Bronchial epithelial cell (primary cell): ENCODE data around the gene OBP2B. TPM values are rescaled to one million over a fixed set of nuclear protein-coding genes. Genes with fewer than 3 reads are reported as not detected.
"Not testable (repeated sequence)": the region's sequence is repeated elsewhere in the genome, so short reads cannot be mapped to it uniquely, and the experiment has no call there.

Experiments used
- DNase-seq: peaks from one replicate; pipeline ENCODE4 v3.0.0-alpha.2; 2010; ENCODE audit warnings: low read depth
- FAIRE-seq: peaks from 2 replicates; lab custom pipeline; 2011; peaks lifted over from hg19 to GRCh38; lab: Jason Lieb, UNC
- H3K27me3 ChIP-seq: 2 replicates; pipeline ENCODE4 v1.5.1; 2011; ENCODE audit warnings: low read length; ENCODE audit not compliant: control insufficient read depth, insufficient read depth
- H3K36me3 ChIP-seq: 2 replicates; pipeline ENCODE4 v1.5.1; 2011; ENCODE audit warnings: low read length; ENCODE audit not compliant: control insufficient read depth, insufficient read depth
- H3K4me3 ChIP-seq: 2 replicates; pipeline ENCODE4 v1.5.1; 2011; ENCODE audit warnings: mild to moderate bottlenecking, low read depth, low read length, control low read depth
- total RNA-seq: library from RNA; depleted of rRNA; stranded (reverse); fragments of >200 nt; gene quantifications from 2 replicates; pipeline ENCODE4 v1.2.1, GENCODE V29; 2014
- TF ChIP-seq, protein P1 (sequence below): IDR thresholded peaks from 2 replicates; pipeline ENCODE4 v1.5.1; 2011; ENCODE audit warnings: mild to moderate bottlenecking, moderate library complexity, low read length, control low read depth, inconsistent platforms; ENCODE audit not compliant: insufficient read depth, severe bottlenecking

The OBP2B gene
- total RNA-seq, 1 donor from 2014 or later, result not detected

DNA sequence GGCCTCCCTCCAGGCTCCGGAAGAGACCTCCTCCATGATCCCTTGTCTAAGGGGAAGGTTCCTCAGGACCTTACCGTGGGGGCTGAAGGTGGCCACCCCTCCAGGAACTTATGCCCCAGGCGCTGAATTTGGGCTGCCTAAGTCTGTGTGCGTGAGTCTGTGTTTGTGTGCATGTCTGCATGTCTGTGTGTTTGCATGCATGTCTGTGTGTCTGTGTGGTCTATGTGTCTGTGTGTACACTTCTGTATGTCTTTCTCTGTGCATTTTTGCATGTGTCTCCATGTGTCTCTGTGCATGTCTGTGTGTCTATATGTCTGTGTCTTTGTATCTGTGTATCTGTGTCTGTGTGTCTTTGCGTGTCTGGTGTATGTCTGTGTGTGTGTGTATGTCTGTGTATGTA, 45.4 kb upstream of the OBP2B start:
- no peaks in the 10 kb centered on the region for H3K36me3 ChIP-seq
- peak; percentile 7 for FAIRE-seq

DNA sequence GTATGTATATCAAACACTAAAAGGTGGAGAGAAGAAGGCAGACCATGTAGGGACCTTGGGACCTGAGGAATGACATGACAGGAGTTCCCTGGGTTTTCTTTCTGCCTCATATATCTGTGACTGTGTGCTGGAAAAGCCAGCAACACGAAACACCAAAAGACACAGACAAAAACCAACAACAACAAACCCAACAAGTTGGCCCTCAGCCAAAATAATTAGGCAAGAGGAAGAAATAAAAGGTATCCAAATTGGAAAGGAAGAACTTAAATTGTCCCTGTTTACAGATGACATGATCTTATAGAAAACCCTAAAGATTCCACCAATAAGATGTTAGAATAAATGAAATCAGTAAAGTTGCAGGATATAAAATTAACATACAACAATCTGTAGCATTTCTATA, 44.2 kb upstream of the OBP2B start:
- H3K27me3 ChIP-seq, result peaks cover 2% of the 10 kb centered on the region
- TF ChIP-seq, protein P1, sequence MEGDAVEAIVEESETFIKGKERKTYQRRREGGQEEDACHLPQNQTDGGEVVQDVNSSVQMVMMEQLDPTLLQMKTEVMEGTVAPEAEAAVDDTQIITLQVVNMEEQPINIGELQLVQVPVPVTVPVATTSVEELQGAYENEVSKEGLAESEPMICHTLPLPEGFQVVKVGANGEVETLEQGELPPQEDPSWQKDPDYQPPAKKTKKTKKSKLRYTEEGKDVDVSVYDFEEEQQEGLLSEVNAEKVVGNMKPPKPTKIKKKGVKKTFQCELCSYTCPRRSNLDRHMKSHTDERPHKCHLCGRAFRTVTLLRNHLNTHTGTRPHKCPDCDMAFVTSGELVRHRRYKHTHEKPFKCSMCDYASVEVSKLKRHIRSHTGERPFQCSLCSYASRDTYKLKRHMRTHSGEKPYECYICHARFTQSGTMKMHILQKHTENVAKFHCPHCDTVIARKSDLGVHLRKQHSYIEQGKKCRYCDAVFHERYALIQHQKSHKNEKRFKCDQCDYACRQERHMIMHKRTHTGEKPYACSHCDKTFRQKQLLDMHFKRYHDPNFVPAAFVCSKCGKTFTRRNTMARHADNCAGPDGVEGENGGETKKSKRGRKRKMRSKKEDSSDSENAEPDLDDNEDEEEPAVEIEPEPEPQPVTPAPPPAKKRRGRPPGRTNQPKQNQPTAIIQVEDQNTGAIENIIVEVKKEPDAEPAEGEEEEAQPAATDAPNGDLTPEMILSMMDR, result no peak
- FAIRE-seq, result no peak
- H3K4me3 ChIP-seq, result no peak overlapping the region
- no peaks in the 10 kb centered on the region for H3K36me3 ChIP-seq
- DNase-seq, result no peak

More for the DNA sequence above, 45.4 kb upstream of the OBP2B start:
- TF ChIP-seq, protein P1, result no peak
- DNase-seq, result no peak
- H3K4me3 ChIP-seq, result no peak overlapping the region
- H3K27me3 ChIP-seq, result no peaks in the 10 kb centered on the region

DNA sequence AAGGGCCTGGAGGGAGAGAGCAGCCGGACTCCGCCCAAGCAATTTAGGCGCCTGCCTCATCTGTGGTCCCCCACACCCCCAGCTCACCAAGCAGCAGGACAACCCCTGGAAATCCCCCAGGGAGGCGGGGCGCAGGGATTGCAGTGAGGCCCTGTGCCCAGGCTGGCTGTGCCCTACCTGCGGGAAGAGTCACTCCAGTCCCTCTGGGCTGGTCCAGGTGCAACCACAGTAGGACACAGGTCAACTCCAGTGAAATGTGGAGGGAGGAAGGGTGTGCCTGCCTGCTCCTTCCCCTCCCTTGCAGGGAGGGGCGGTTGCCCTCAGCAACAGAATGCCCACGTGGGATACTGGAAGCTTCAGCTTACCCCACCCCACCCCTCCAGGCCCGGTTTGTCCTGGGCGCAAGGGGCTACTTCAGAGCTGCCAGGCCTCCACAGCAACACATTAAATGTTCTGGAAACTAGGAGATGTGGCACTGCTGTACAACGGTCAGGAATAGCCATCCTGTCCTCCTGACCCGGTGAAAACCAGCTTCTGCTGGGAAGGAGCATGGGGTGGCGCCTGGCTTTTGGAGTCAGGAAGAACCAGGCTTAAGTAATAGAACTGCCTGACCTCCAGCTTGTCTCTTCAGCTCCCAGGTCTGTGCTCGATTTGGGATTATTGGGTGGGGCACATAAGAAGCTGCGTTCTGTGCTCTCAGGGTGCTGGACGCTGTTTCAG, 43.4 kb upstream of the OBP2B start:
- FAIRE-seq (peak; percentile 43), DNase-seq (peak; percentile 27)
- Histone ChIP-seq H3K27me3 (peaks cover 2% of the 10 kb centered on the region), H3K36me3 (no peaks in the 10 kb centered on the region), H3K4me3 (no peak overlapping the region)
- TF ChIP-seq, protein P1, result no peak

DNA sequence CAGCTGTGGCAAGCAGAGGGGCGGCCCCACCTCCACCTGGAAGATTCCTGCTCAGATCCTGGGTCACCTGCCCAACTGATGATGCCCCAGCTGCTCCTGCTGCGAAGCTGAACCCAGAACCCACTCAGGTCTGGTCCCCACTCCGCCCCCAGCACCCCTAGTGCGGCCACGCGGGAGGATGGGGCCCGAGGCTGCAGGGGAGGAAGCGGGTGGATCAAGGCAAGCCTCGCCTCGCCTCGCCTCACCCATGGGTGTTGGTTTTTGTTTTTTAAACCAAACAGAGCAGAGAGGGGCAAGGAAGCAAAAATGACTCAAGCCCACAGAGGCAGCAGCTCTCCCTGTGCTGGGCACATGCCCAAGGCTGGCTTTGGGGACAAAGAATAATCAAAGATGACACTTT, 42.7 kb upstream of the OBP2B start:
- H3K36me3 ChIP-seq, result no peaks in the 10 kb centered on the region
- peaks cover 2% of the 10 kb centered on the region for H3K27me3 ChIP-seq
- DNase-seq, result no peak
- TF ChIP-seq, protein P1, result no peak
- no peak for FAIRE-seq
- no peak overlapping the region for H3K4me3 ChIP-seq

DNA sequence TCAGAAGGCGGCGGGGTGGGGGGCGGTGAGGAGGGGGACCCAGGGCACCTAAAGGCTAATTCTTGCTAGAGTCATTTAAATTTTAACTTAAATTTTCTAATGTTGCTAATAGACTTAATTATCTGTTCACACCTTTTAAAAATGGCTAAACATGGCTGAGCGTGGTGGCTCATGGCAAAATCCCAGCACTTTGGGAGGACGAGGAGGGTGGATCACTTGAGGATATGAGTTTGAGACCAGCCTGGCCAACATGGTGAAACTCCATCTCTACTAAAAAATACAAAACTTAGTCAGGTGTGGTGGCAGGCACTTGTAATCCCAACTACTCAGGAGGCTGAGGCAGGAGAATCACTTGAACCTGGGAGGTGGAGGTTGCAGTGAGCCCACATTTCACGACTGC, 42.2 kb upstream of the OBP2B start:
- not testable (repeated sequence) for H3K27me3 ChIP-seq, FAIRE-seq, DNase-seq, H3K36me3 ChIP-seq, H3K4me3 ChIP-seq

DNA sequence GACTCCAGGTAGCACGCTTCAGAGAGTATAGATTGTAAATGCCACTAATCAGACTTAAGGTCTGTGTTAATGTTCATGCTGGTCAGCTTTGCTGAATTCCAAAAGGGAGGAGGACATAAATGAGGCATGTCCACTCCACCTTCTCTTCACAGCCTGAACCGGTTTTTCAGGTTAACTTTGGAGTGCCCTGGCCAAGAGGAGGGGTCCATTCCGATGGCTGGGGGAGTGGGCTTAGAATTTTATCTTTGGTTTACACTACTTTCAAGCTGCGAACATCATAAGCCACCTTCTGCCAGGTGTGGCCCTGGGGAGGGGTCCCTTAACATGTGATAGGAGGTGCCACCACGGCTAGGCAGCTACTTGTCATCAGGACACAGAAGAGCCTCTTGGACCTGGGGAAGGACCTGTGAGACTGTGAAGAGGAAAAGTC, 41.7 kb upstream of the OBP2B start:
- TF ChIP-seq, protein P1, result no peak
- Histone ChIP-seq H3K27me3 (peaks cover 2% of the 10 kb centered on the region), H3K36me3 (no peaks in the 10 kb centered on the region), H3K4me3 (no peak overlapping the region)
- DNase-seq (peak; percentile 12), FAIRE-seq (no peak)
